Stimulated activated CD4-positive, alpha-beta T cell treated with anti-CD3 and anti-CD28 coated beads, Interleukin-12 subunit alpha, Interleukin-12 subunit beta, amount 100 ng/mL, for 24 hours (primary cell): ENCODE measurements around the gene ELFN2.

Experiments
- DNase-seq, 2 experiments: peaks; one replicate each; pipeline ENCODE4 v3.0.0-alpha.2; 2020; ENCODE audit warnings: low read depth in 2 of 2

The ELFN2 gene

DNA sequence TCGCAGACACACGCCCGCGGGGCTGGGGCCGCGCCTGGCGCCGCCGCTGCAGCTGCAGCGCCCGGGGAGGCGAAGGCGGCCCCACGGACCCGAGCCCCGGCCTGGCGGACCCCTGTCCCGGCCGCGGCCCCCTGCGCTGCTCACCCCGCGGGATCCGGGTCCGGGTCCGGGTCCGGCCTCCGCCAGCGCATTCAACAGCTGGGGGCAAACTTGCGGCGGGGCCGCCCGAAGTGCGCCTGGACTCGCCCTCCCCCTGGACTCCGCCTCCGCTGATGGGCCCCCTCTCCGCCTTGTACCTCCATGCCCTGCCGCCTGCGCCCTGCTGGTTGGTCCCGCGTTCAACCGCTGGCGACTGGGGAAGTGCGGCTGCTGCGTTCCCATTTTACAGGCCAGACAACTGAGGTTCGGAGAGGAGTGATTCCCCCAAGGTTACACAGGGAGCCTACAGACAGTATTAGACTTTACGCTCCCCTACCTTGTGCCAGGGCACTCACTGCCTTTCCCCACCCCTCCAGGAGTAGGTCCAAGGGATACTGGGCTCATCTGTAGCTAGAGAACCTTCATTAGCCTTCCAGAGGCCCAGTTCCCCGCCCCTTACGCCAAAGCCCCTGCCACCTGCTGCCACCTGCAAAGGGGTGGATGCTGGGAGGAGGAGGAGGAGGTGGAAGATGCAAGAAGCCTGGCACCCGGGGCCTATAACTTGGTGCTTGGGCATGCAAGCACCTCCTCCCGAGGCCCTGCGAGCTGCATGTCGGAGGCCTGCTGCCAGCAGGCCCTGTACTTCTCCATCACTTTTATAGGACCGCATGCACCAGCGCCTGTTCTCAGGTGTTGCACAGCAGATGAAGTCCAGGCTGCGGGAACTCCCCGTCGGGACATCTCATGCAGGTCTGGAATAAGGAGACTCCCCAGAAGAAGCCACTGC, 694 bp upstream of the ELFN2 start:
- no peak for DNase-seq

DNA sequence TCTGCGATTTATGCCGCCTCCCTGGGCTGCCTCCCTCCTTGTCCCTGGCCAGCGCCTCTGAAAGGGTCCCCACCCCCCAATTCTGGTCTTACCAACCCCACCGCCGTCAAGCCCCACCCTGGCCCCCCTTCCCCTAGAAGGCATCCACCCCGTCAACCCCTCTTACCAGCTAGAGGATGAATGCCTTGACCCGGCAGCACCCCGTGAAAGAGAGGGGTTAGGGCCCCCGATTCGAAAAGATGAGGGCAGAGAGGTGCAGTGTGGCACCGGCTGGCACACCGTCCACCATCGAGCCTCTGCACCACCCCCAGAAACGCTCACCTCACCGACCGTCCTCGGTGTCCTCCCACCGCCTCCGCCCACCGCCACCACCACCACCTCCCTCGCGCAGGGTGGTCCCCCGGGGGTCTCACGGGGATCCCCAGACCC, 559 bp downstream of the ELFN2 start:
- DNase-seq = no peak

DNA sequence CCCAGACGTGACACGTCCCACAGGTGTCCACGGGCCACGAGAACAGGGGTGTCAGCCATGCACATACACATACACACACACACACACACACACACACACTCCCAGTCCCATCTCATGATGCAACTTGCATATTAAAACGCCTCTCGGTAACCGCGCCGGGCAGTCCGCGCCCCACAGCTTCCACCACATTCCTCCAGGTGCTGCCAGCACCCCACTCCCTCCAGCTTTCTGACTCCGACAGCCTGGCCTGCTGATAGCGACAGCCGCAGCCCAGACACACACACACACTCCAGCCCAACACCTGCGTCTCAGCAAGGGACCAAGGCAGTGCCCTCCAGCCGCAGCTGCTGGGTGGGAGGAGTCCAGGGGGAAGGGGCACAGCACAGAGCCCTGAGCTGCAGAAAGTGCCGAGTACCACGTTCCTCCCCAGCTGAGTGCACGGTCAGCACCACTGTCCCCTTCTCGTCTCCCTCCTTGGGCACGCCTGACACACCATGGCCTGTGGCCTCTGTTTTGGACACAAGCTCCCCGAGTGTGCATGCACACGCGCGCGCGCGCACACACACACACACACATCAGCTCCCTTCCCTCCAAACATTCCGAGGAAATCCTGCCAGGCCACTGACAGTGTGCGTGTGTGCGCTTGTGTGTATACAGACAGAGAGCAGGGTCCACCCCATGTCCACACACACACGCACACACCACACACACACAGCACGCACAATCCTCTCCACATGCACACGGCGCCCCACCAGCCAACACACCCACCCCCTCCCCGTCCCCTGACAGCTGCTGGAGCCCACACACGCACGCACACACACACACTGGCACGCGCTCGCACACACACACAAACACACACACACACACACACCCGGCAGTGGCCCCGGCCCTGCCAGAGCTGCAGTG, 1.2 kb downstream of the ELFN2 start:
- no peak for DNase-seq

DNA sequence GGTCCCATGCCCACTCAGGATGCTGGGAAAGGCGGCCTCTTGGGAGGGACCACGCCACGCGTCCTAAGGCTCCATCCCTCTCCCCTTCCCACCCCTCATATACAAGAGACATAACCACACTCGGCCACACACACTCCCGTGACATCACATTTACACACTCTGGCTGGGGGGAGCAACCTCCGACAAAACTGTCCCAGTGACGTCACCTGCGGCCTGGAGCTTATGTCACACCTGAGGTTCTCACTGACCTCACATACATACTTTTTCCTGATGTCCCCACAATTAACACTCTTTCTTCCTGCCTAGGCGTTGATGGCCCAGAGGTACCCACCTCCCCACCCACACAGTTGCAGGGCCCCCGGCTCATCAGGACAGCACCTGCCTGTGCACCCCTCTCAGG, 1.9 kb downstream of the ELFN2 start:
- DNase-seq = no peak

DNA sequence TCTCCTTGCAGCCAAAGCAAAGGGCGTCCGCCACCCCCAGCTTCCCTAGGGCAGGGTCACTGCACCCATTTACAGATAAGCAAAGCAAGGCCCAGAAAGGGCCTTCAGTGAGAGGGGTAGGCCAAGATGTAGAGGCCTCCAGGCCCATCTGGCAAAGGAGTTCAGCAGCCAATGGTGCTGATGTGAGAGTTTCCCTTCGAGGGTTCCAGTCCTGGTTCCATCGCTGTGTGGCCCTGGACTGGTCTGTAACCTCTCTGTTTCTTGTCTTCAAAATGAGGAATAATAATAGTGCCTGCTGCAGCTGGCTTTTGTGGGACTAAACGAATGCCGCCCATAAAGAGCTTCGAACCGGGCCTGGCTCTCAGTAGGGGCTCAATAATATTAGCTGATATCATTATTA, 4.0 kb downstream of the ELFN2 start:
- DNase-seq = no peak

DNA sequence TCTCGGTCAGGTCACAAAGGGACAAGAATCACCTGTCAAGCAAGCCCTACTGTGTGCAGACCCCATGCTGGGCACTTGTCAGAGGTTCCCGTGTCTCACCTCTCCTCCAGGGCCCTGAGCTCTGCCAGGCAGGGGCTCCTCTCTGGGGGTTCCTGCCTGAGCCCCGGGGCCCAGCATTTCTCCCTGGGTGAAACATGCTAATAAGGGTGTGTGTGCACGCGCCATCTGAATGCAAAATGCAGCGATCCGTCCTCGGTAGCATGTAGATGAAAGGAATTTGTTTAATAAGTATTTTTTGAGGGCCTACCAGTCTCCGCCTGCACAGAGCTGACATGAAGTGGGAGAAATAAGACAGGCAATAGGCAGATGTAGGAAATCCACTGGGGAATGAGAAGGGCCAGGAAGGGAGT, 5.8 kb downstream of the ELFN2 start:
- DNase-seq = no peak

DNA sequence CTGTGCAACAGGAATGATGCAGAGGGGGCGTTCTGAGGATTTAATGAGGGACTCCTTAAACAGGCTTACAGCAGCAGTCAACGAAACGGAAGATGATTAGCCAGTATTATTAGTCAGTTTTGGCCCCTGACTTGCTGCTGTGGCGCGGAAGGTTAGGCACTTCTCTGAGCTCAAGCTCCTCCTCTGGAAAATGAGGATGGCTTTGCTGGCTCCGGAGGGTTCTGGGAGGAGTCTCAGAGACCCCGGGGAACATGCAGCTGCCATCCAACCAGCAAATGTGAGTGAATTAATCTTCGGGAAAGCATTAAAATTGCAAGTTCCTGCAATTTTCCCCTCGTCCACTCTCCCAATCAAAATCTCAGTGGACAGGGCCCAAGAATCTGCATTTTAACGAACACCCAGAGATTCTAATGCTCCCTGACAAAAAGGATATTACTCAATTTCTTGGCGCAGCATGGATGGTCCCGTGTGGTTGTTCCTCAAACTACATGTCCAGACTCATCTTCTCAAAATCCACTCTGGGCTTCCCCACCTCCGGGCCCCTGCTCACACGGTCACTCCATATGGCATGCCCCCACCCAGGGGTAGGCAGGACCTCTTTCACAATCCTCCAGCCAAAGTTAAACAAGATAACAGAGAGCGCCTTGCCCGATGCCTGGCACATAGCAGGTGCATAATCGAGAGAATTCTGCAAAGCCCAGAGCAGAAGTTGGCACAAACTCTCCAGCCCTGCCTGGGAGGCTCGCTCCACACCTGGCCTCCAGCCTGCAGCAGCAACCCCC, 6.4 kb downstream of the ELFN2 start:
- DNase-seq = no peak

DNA sequence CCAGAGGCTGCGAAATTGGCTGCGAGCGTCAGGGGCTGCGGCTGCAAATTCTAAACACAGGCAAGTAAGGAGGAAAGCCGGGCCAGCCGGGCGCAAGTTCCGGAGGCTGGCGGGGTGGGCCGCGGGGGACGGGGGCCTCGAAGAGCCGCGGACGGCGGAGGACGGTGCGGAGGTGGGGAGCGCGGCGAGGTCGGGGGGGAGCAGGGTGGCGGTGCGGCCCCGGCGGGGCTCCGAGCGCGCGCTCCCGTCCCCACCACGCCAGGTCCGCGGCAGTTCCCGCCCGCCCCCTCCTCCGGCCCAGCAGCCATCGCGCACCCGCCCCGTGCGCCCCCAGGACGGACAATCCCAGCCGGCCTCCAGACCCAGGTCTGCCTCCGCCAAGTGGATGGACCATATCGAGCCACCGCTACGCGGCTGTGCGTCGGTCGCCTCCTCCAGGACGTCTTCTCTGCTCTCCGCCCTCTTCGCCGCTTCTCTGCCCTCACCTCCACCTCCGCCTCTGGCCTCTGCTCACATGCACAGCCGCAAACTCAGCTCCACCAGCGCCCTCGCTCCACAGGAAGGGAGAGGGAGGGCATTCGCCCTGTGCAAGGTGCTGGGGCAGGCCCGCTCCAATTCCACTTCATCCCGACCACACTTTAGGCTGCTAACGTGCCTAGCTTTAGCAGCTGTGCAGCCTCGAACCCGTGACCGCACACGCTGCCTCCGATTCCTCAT, 7.2 kb downstream of the ELFN2 start:
- no peak for DNase-seq

DNA sequence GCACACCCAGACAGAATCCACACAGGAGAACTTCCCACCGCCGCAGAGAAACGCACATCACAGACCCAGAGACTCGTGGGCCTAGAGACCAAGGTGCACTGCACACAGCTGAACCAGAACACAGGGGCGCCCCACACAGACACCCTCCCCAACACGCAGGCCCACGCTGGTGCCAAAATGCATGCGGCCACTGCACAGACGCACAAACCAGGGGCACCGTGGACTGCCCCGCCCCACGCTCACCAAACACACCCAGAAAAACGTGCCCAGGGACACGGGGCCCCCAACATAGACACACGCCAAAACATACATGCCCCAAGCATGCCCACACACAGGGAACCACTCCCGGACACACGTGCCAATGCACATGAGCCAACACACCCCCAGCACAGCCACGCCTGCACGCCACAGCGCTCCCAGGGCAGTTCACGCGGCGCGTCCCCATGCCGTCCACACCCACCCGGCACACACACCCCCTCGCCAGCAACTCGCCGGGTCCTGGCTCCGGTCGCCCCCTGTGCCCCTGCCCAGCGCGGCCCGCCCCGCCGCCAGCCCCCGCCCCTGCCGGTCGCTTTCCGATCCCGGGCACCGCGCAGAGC, 7.8 kb downstream of the ELFN2 start:
- DNase-seq = no peak

DNA sequence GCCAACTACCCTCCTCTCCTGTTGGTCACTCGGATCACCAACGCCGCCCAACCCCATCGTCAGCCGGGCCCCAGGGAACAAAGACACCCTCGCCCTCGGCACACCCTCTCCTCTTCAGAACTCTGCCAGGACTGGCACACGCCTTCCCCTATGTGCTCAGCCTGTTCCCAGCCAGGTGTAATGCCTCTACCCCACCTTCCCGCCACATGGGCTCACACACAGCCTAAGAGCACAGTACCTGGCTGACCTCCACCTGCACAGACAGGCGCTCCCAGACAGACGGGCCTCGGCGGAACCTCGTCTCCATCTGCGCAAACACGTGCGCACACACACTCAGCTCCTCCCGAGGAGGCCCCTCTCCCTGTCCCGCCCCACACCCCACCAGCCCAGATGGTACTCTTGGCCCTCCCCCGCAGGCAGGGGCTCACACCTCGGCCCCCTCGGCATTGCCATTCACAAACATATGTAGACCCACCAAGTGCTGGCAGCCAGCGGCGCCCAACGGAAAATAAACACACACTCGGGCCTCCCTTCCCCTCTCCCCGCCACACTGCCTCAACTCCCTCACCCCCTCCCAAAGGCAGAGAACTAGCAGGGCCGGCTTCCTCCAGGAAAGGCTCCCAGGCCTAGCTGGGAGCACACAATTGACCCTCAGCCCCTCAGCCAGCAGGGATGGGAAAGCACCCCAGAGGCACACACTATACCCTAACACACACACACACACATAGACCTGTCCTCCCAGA, 8.5 kb downstream of the ELFN2 start:
- no peak for DNase-seq

DNA sequence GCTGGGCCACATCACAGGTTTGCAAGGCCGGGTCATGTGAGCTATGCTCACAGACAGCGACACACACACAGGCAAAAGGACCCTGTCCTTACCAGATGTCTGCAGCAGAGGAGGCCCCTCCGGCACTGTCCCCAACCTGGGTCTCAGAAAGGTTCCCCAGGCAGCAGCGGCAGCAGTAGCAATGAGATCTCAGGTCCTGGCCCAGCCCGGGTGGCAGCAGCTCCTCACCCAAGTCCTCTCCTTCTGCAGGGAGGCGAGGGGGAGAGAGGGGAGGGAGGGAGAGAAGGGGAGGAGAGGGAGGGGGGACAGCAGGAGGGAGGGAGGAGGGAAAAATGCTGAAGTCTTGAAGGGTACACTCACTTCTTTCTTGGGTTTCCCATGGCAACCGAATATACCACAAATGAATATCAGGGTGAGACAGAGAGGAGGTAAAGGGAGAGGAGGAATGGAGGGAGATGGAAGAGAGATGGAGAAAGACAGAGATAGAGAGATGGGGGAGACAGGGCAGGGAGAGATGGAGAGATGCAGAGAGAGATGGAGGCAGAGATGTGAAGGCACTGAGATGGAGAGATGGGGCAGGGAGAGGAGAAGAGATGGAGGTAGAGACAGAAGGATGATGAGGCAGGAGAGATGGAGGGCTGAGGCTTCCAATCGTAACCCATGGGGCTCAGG, 9.5 kb downstream of the ELFN2 start:
- no peak for DNase-seq

DNA sequence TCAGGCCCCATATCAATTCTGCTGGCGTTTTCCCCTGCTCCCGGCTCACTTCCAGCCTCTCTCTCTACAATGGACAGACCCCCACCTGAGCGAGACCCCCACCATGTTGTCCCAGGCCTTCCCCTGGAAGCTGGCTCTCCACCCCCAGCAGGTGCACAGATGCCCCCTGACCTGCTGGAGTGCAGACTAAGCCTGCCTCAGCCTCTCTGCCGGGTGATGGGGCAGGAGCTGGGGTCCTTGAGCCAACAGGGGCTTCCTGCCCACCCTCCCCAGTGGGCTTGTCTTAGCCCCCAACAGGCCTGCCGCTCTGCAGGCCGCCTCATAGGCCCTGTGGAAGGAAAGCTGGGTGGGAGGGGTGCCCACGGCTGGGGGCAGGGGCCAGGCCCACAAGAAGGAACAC, 10.0 kb downstream of the ELFN2 start:
- DNase-seq = no peak

DNA sequence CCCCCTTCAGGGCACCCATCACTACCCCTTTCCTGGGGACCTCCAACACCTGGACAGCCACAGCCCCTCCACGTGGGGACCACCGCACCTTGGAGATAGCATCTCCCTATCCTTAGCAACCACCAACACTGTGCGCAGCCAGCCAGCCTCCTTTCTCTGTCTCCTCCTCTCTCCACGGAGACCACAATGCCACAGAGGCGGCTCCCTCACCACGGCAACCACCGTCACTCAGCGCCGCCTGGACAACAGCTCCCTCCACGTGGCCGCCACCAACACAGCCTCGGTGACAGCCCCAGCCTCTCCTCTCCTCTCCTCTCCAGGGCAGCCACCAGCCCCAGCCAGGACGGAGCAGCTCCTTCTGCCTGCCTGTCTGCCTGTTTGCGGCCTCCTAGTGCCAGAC, 10.5 kb downstream of the ELFN2 start:
- DNase-seq = no peak

DNA sequence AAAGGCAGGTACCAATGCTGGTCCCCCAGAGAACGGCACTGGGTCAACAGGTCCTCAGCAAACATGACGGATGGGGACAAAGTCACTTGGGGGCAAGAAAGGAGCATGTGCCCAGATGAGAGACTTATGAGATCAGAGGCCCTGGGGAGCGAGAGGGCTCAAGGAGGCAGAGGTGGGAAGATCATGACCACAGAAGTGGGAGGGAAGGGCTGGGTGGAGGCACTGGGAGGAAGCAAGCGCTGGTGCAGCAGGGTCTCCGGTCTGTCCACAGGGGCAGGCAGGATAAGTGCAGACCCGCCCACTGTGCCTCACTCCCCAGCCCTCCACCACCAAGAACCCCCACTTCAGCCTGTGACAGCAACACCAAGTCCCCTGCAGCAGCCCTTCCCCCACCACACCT, 10.9 kb downstream of the ELFN2 start:
- no peak for DNase-seq

DNA sequence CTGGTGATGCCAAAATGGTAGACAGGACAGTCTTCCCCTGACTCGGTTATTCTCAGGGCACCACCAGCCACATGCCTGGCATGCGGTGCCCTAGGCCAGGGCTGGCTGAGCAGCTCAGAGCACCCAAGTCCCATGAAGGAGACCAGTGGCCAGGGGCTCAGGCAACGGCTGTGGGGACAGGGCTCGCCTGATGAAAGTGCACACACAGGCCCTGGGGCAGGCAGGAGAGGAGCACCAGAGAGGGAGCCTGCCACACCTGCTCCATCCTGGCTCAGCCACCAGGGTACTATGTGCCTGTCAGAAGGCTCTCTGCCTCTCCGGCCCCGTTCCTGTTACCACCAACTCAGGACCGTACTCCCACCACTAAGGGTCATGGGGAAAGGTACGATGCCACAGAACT, 12.1 kb downstream of the ELFN2 start:
- no peak for DNase-seq

DNA sequence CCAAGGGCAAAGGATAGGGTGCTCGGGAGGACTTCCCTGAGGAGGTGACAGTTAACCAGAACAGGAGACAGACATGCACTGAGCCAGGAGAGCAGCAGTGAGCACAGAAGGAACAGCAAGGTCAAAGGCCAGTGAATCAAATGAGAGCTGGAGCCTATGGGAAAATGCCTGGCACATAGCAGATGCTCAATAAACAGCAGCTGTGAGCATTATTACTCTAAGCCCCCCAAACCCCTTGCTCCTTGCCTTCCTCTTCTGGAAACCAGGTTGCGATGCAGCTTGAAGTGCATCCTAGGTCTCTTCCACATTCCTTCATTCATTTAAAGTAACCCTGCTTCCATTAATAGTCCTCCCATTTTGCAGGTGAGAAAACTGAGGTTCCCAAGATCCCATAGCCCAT, 13.0 kb downstream of the ELFN2 start:
- DNase-seq = no peak

DNA sequence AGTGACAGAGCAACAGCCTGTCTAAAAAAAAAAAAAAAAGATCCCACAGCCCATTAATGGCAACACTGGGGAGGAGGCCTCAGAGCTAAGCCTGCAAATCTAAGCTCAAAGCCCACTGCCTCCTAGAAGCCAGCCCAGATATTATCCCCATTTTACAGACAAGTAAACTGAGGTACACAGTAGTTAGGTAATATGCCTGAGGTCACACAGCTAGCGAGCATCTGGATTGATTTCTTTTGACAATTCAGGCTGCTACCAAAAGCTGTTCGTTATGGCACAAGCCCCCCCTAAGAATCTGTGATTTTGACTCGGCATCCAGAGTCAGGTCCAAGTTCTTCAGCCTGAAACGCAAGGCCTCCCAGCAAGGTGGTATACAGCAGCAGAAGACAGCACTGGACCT, 13.7 kb downstream of the ELFN2 start:
- no peak for DNase-seq

DNA sequence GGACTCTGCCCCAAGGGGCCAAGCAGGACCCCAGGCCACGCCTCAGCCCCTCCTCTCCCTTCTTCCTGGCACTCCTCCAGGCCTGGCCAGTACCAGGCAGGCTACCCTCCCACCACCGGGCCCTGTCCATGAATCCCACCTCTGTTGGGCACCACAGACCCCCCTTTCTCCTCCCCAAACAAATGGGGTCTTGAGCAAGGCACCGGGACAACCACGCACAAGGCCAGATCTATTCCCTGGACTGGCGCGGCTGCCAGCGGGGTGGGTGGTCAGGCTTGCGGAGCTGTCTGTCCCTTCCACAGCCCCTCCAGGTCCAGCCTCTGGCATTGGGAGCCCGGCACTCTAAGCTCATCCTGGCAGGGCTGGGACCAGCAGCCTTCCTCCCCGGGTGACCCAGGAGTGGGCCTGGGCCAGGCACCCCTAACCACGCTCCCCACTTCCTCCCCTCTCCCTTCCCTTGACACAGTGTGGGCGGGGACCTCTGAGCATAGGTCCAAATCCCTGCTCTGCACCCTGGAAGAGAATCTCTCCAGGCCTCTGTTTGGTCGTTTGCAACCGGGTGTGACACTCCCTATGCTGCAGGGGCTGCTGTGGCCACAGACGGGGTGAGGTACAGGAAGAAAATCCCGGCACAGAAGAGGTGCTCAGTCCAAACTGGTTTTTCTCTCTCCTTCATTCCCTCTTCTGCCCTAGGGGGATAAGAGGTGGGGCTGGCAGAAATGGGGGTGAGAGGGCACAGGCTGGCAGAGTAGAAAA, 14.6 kb downstream of the ELFN2 start:
- DNase-seq = no peak

DNA sequence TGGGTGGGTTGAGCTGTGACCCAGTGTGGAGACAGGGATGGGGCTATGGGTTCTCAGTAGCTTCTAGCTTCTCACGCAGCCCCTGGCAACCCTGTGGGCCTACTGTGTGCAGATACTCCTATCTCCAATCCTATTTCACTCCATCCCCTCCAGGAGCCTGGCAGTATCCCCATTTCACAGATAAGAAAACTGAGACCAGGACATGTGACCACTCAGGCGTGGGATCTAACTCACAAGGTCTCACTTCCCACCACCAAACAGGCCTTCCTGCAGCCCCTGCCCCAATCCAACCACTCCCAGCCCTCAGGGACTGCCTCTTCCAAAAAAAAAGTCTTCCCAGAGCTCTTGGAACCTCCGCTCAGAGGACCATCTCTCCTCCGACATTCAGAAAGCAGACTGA, 15.6 kb downstream of the ELFN2 start:
- no peak for DNase-seq
